Kidney (tissue), 14 donors: ENCODE data around the gene ZNF827. TPM values are rescaled to one million over a fixed set of nuclear protein-coding genes. Genes with fewer than 3 reads are reported as not detected.

Experiments
- DNase-seq, 5 donors: peaks; one replicate each; pipeline ENCODE4 v3.0.0-alpha.2; 2013 to 2020
- FAIRE-seq: peaks from 2 replicates; lab custom pipeline; 2012; peaks lifted over from hg19 to GRCh38; lab: Jason Lieb, UNC
- H3K27ac ChIP-seq, 2 donors: one replicate each; pipeline ENCODE4 v1.7.0; 2013; ENCODE audit warnings: low read depth in 2 of 2, low read length in 2 of 2, inconsistent platforms in 1 of 2
- H3K27me3 ChIP-seq: one replicate; pipeline ENCODE4 v1.7.1; 2013; ENCODE audit warnings: low read length, inconsistent platforms; ENCODE audit not compliant: control insufficient read depth, insufficient read depth
- H3K36me3 ChIP-seq, 3 donors: one replicate each; pipeline versions ENCODE4 v1.7.0 to v1.7.1; 2013; ENCODE audit warnings: low read length in 3 of 3, control low read depth in 1 of 3, inconsistent platforms in 1 of 3; ENCODE audit not compliant: insufficient read depth in 3 of 3, control insufficient read depth in 2 of 3
- H3K4me1 ChIP-seq, 3 donors: one replicate each; pipeline versions ENCODE4 v1.7.0 to v1.7.1; 2013; ENCODE audit warnings: low read length in 3 of 3, inconsistent platforms in 1 of 3, low read depth in 1 of 3; ENCODE audit not compliant: control insufficient read depth in 2 of 3, insufficient read depth in 2 of 3
- H3K4me3 ChIP-seq, 3 donors: one replicate each; pipeline versions ENCODE4 v1.7.0 to v1.8.1; 2013; ENCODE audit warnings: low read length in 3 of 3, control low read depth in 1 of 3, inconsistent platforms in 1 of 3
- H3K9ac ChIP-seq, 3 donors: one replicate each; pipeline versions ENCODE4 v1.7.0 to v1.7.1; 2013; ENCODE audit warnings: low read length in 3 of 3, control low read depth in 1 of 3, inconsistent platforms in 1 of 3
- H3K9me3 ChIP-seq, 3 donors: one replicate each; pipeline versions ENCODE4 v1.7.0 to v1.7.1; 2013; ENCODE audit warnings: low read length in 3 of 3, control low read depth in 1 of 3, inconsistent platforms in 1 of 3; ENCODE audit not compliant: control insufficient read depth in 2 of 3, insufficient read depth in 1 of 3
- intact Hi-C: fragments of 100-400 bp; cut with DNase I; formaldehyde crosslinking; loops from one replicate; pipeline ENCODE4 v1.11.1; 2022
- polyA plus RNA-seq: library from polyadenylated mRNA; stranded (reverse); fragments of 350-450 nt; fragmentation: Illumina TruSeq; extraction: RNeasy Lipid Tissue Mini Kit (QIAGEN cat#74804); gene quantifications from one replicate; pipeline ENCODE4 v1.2.3, GENCODE V29; 2014; ENCODE audit warnings: low read depth, low replicate concordance; ENCODE audit not compliant: insufficient read depth
- total RNA-seq: library from RNA; stranded (reverse); fragmentation: NEBNext Ultra II Directional; extraction: Animal tissue kit (Norgen Biotek cat#: 25700); gene quantifications from one replicate; pipeline ENCODE4 v1.2.1, GENCODE V29; 2021
- TF ChIP-seq, protein P1 (sequence below): IDR thresholded peaks from 3 replicates; pipeline ENCODE4 v1.5.1; 2012; ENCODE audit warnings: mild to moderate bottlenecking, moderate library complexity, borderline replicate concordance; ENCODE audit not compliant: insufficient read depth; ENCODE audit errors: extremely low read depth
- donor health status: control.
- donor health status: control.
- donor health status: control.
- donor health status: control.
- donor health status: control.
- donor health status: DM: yes; HTN: yes; CAD: no.
- donor health status: Normal renal cell carcinoma (clear cell type).

The ZNF827 gene
- total and polyA plus RNA-seq, 2 donors from 2014 or later: 3.5 to 22.6 TPM

DNA sequence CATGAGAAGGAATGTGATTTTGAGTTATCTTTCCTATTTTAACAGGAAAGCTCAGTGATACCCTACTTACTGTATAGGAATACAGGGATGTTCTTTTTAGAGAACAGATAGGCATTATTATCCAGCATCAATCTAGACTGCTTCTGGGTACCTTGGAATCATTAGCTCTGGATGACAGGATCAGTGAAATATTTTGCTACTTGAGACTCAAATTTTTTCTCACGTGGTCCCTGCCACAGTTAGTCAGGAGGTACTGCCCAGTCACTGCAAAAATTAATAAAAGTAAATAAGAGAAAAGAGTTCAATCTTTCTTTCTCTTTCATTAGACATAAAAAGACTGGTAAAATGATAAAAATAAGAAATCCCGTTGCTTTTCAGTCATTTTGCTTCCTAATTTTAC is 5.5 kb downstream of the ZNF827 start:
- no peak for DNase-seq
- Histone ChIP-seq H3K4me3 (no peak overlapping the region), H3K36me3 (no peaks in the 10 kb centered on the region), H3K4me1 (peaks cover 0 to 28% (median 18%) of the 10 kb centered on the region in 3 donors), H3K27ac (no peak overlapping the region), H3K27me3 (no peaks in the 10 kb centered on the region), H3K9me3 (no peaks in the 10 kb centered on the region), H3K9ac (no peak overlapping the region)
- no peak for FAIRE-seq
- intact Hi-C loops: no loop called here
- TF ChIP-seq, protein P1, sequence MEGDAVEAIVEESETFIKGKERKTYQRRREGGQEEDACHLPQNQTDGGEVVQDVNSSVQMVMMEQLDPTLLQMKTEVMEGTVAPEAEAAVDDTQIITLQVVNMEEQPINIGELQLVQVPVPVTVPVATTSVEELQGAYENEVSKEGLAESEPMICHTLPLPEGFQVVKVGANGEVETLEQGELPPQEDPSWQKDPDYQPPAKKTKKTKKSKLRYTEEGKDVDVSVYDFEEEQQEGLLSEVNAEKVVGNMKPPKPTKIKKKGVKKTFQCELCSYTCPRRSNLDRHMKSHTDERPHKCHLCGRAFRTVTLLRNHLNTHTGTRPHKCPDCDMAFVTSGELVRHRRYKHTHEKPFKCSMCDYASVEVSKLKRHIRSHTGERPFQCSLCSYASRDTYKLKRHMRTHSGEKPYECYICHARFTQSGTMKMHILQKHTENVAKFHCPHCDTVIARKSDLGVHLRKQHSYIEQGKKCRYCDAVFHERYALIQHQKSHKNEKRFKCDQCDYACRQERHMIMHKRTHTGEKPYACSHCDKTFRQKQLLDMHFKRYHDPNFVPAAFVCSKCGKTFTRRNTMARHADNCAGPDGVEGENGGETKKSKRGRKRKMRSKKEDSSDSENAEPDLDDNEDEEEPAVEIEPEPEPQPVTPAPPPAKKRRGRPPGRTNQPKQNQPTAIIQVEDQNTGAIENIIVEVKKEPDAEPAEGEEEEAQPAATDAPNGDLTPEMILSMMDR: no peak

DNA sequence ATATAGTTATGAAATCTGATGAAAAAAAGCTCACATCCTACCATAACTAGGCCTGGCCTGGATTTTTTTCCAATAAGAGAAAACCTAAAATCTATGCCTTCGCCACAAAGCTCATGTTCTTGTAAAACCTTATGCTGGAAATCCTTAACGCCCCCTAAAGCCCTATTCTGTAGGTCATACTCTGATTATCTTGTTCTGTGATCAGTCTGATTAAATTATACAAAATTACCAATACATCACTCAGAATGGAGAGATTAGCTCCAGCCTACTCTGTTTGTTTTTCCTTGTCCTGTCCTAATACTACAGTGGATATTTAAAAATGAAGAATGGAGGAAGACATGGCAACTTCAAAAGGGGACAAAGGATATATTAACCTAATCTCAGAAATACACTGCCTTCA is 7.2 kb downstream of the ZNF827 start:
- intact Hi-C loops: no loop called here

DNA sequence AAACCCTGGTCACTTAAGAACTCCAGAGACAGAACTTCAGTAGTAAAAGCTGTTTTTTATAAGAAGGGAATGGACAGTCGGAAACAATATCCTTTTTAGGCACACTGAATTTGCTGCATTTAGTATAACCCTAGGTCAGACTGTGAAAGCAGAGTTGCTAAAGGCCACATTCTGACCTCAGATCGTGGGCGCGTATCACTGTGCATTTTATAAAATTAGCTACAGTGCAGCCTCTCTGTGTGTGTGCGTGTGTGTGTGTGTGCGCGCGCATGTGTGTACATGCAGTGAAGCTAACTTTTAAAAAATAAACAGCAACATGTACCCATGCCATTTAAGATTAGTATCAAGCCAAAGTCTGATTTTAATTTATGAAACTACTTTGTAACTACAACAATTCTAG is 8.0 kb downstream of the ZNF827 start:
- H3K27me3 ChIP-seq: no peaks in the 10 kb centered on the region
- TF ChIP-seq, protein P1: no peak
- peak in 2 of 5 donors; percentile 30 to 61 for DNase-seq
- peaks cover 0 to 28% (median 17%) of the 10 kb centered on the region in 3 donors for H3K4me1 ChIP-seq
- no peaks in the 10 kb centered on the region for H3K9me3 ChIP-seq
- H3K27ac ChIP-seq: no peak overlapping the region
- no peaks in the 10 kb centered on the region for H3K36me3 ChIP-seq
- intact Hi-C loops: no loop called here
- no peak overlapping the region for H3K9ac ChIP-seq
- no peak for FAIRE-seq
- H3K4me3 ChIP-seq: no peak overlapping the region

More for the DNA sequence above, 7.2 kb downstream of the ZNF827 start:
- TF ChIP-seq, protein P1: no peak
- H3K9ac ChIP-seq: no peak overlapping the region
- DNase-seq: no peak
- no peak overlapping the region for H3K27ac ChIP-seq
- peaks cover 0 to 28% (median 18%) of the 10 kb centered on the region in 3 donors for H3K4me1 ChIP-seq
- no peak for FAIRE-seq
- H3K4me3 ChIP-seq: no peak overlapping the region
- no peaks in the 10 kb centered on the region for H3K9me3 ChIP-seq
- no peaks in the 10 kb centered on the region for H3K36me3 ChIP-seq
- no peaks in the 10 kb centered on the region for H3K27me3 ChIP-seq
